Gastroesophageal sphincter (tissue), 4 donors: Measurements from ENCODE around the gene ERRFI1. TPM values are rescaled to one million over a fixed set of nuclear protein-coding genes. Genes with fewer than 3 reads are reported as not detected.

ENCODE experiments used
- ATAC-seq: fragments of 150-250 bp; one replicate; pipeline ENCODE4 v1.9.1; 2016; ENCODE audit warnings: mild to moderate bottlenecking, moderate library complexity
- H3K27ac ChIP-seq, 4 donors: fragments of 200-600 bp; sonication (generic) in 3 of 4; 1 replicate in 3 of 4; 2 replicates in 1 of 4; pipeline ENCODE4 v1.5.1; 2016 to 2019
- H3K27me3 ChIP-seq: fragments of 200-600 bp; sonication (generic); one replicate; pipeline ENCODE4 v1.5.1; 2019
- H3K36me3 ChIP-seq, 2 donors: fragments of 200-600 bp; sonication (generic); one replicate each; pipeline ENCODE4 v1.5.1; 2019; ENCODE audit warnings: control low read depth in 1 of 2
- H3K4me1 ChIP-seq, 3 donors: fragments of 200-600 bp; sonication (generic); 1 replicate in 2 of 3; 2 replicates in 1 of 3; pipeline ENCODE4 v1.5.1; 2016 to 2019; ENCODE audit warnings: control low read depth in 2 of 3
- H3K4me3 ChIP-seq, 2 donors: fragments of 200-600 bp; sonication (generic); one replicate each; pipeline ENCODE4 v1.5.1; 2019; ENCODE audit warnings: mild to moderate bottlenecking in 1 of 2, moderate library complexity in 1 of 2
- H3K9me3 ChIP-seq, 3 donors: fragments of 200-600 bp; sonication (generic); one replicate each; pipeline ENCODE4 v1.5.1; 2017 to 2019; ENCODE audit warnings: control low read depth in 2 of 3
- CTCF ChIP-seq, 4 experiments: fragments of 200-600 bp in 2 of 4; fragments of 450-650 bp in 2 of 4; sonication (generic) in 1 of 4; IDR thresholded peaks; one replicate each; pipeline ENCODE4 v1.5.1; 2017 to 2019; ENCODE audit warnings: antibody characterized with exemption in 4 of 4, mild to moderate bottlenecking in 2 of 4, moderate library complexity in 2 of 4
- EP300 ChIP-seq: sonication (generic); formaldehyde crosslinking; IDR thresholded peaks from one replicate; pipeline ENCODE4 v1.6.1; 2017; ENCODE audit warnings: antibody characterized with exemption, mild to moderate bottlenecking
- POLR2A ChIP-seq, 2 donors: fragments of 450-650 bp; IDR thresholded peaks; one replicate each; pipeline ENCODE4 v1.6.1; 2017; ENCODE audit warnings: antibody characterized with exemption in 2 of 2, mild to moderate bottlenecking in 2 of 2, moderate library complexity in 1 of 2
- POLR2AphosphoS5 ChIP-seq: sonication (generic); formaldehyde crosslinking; IDR thresholded peaks from one replicate; pipeline ENCODE4 v1.6.1; 2017; ENCODE audit warnings: antibody characterized with exemption
- WGBS, 2 donors: methylation state at CpG; one replicate each; pipeline ENCODE4 v1.1.5; 2018; ENCODE audit warnings: low coverage in 1 of 2; 5-methylcytosine and 5-hydroxymethylcytosine counted together
- total RNA-seq, 4 donors: library from RNA; depleted of rRNA; stranded (reverse); fragments of >200 nt; gene quantifications; one replicate each; pipeline ENCODE4 v1.1.0, GENCODE V29; 2016

ERRFI1 gene
- total RNA-seq, 4 donors from 2014 or later = 344 to 570 (median 393) TPM

- ATAC-seq = no peak
- Histone ChIP-seq H3K9me3 (no peaks in the 10 kb centered on the region), H3K4me3 (no peak overlapping the region), H3K27ac (peak overlapping the region in 1 of 4 donors; percentile 62), H3K27me3 (no peaks in the 10 kb centered on the region), H3K36me3 (peaks cover 0 to 82% of the 10 kb centered on the region in 2 donors), H3K4me1 (peaks cover 0 to 14% (median 0%) of the 10 kb centered on the region in 3 donors)
- TF ChIP-seq EP300 = no peak
- no peak for TF ChIP-seq CTCF (IDR thresholded peaks at IDR 0.05)
- no peak for TF ChIP-seq POLR2A (IDR thresholded peaks at IDR 0.05)
- no peak for TF ChIP-seq POLR2AphosphoS5
- WGBS, 2 donors = 67 to 90% methylated on average over 2 to 11 of the region's 15 CpGs
Measured at GRCh38 chr1:7983086-7983778, 42.9 kb downstream of the ERRFI1 start.

GRCh38 chr1:7980984-7981383 lies 45.1 kb downstream of the ERRFI1 start:
- H3K36me3 ChIP-seq = peaks cover 0 to 73% of the 10 kb centered on the region in 2 donors

GRCh38 chr1:7975212-7975865 lies 50.8 kb downstream of the ERRFI1 start:
- Histone ChIP-seq H3K4me3 (no peak overlapping the region), H3K9me3 (no peaks in the 10 kb centered on the region), H3K27ac (peak overlapping the region in 2 of 4 donors; percentile 60 to 77), H3K4me1 (peaks cover 0 to 32% (median 0%) of the 10 kb centered on the region in 3 donors), H3K27me3 (no peaks in the 10 kb centered on the region), H3K36me3 (peaks cover 2 to 68% of the 10 kb centered on the region in 2 donors)
- peak; percentile 90 for ATAC-seq
- no peak for TF ChIP-seq EP300
- peak; percentile 37 for TF ChIP-seq POLR2AphosphoS5
- TF ChIP-seq CTCF (IDR thresholded peaks at IDR 0.05) = peak; percentile 85 to 92 (median 91)
- no peak for TF ChIP-seq POLR2A (IDR thresholded peaks at IDR 0.05)
- 50 to 53% methylated on average over 5 to 8 of the region's 8 CpGs for WGBS, 2 donors

More at GRCh38 chr1:7980984-7981383, 45.1 kb downstream of the ERRFI1 start:
- TF ChIP-seq EP300 (no peak), POLR2AphosphoS5 (no peak), CTCF (IDR thresholded peaks at IDR 0.05) (no peak), POLR2A (IDR thresholded peaks at IDR 0.05) (no peak)
- peak overlapping the region in 3 of 4 donors; percentile 54 to 62 (median 62) for H3K27ac ChIP-seq
- no peaks in the 10 kb centered on the region for H3K9me3 ChIP-seq
- WGBS, 2 donors = 75 to 85% methylated on average over 2 of the region's 7 CpGs
- H3K4me3 ChIP-seq = no peak overlapping the region
- H3K4me1 ChIP-seq = peaks cover 0 to 32% (median 0%) of the 10 kb centered on the region in 3 donors
- ATAC-seq = no peak
- H3K27me3 ChIP-seq = no peaks in the 10 kb centered on the region

GRCh38 chr1:7973086-7973485 lies 53.0 kb downstream of the ERRFI1 start:
- H3K9me3 ChIP-seq = no peaks in the 10 kb centered on the region
- no peak for ATAC-seq
- no peak overlapping the region for H3K4me3 ChIP-seq
- H3K27ac ChIP-seq = no peak overlapping the region
- TF ChIP-seq CTCF (IDR thresholded peaks at IDR 0.05) (no peak), POLR2A (IDR thresholded peaks at IDR 0.05) (no peak), POLR2AphosphoS5 (no peak), EP300 (no peak)
- no peaks in the 10 kb centered on the region for H3K27me3 ChIP-seq
- 94 to 100% methylated on average over 2 of the region's 2 CpGs for WGBS, 2 donors
- H3K36me3 ChIP-seq = peaks cover 2 to 66% of the 10 kb centered on the region in 2 donors
- peaks cover 0 to 32% (median 0%) of the 10 kb centered on the region in 3 donors for H3K4me1 ChIP-seq
